IPS-20b (cell line): ENCODE measurements around the gene TTC39B.

Experiments
- H3K27ac ChIP-seq: one replicate; pipeline ENCODE4 v1.5.1; 2013; ENCODE audit warnings: low read length
- H3K27me3 ChIP-seq: 2 replicates; pipeline ENCODE4 v1.6.1; 2013; ENCODE audit warnings: mild to moderate bottlenecking, low read length, inconsistent platforms; ENCODE audit not compliant: insufficient read depth
- H3K36me3 ChIP-seq: 2 replicates; pipeline ENCODE4 v1.6.1; 2013; ENCODE audit warnings: low read depth, mild to moderate bottlenecking, inconsistent platforms, low read length, moderate library complexity; ENCODE audit not compliant: insufficient read depth
- H3K4me1 ChIP-seq: 2 replicates; pipeline ENCODE4 v1.6.1; 2013; ENCODE audit warnings: mild to moderate bottlenecking, control low read depth, inconsistent platforms, low read length, moderate library complexity; ENCODE audit not compliant: insufficient read depth
- H3K4me3 ChIP-seq: 2 replicates; pipeline ENCODE4 v1.5.1; 2013; ENCODE audit warnings: mild to moderate bottlenecking, low read length, inconsistent platforms
- H3K9ac ChIP-seq: 2 replicates; pipeline ENCODE4 v1.6.1; 2013; ENCODE audit warnings: low read depth, mild to moderate bottlenecking, inconsistent platforms, low read length, moderate library complexity
- H3K9me3 ChIP-seq: 2 replicates; pipeline ENCODE4 v1.6.1; 2013; ENCODE audit warnings: mild to moderate bottlenecking, low read depth, low read length, inconsistent platforms; ENCODE audit not compliant: insufficient read depth

TTC39B gene

DNA sequence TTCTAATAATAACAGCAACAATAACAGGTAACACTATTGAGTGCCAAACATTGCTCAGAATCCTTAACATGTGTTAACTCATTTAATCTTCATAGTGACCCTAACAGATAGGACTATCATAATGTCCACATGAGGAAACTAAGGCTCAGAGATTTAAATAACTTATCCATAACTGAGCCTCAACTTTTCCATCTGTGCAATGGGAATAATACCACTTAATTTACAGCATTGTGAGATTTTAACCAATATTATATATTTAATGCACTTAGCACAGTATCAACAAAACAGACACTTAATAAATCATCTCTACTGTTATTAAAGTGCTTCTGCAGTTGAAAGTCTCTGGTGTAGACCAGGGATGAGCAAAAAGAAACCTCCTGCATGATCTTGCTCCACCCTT lies 28.2 kb downstream of the TTC39B start:
- no peak overlapping the region for H3K27ac ChIP-seq
- no peaks in the 10 kb centered on the region for H3K27me3 ChIP-seq
- H3K4me3 ChIP-seq = no peak overlapping the region
- H3K4me1 ChIP-seq = peaks cover 11% of the 10 kb centered on the region
- no peak overlapping the region for H3K9ac ChIP-seq
- H3K9me3 ChIP-seq = no peaks in the 10 kb centered on the region
- no peaks in the 10 kb centered on the region for H3K36me3 ChIP-seq

DNA sequence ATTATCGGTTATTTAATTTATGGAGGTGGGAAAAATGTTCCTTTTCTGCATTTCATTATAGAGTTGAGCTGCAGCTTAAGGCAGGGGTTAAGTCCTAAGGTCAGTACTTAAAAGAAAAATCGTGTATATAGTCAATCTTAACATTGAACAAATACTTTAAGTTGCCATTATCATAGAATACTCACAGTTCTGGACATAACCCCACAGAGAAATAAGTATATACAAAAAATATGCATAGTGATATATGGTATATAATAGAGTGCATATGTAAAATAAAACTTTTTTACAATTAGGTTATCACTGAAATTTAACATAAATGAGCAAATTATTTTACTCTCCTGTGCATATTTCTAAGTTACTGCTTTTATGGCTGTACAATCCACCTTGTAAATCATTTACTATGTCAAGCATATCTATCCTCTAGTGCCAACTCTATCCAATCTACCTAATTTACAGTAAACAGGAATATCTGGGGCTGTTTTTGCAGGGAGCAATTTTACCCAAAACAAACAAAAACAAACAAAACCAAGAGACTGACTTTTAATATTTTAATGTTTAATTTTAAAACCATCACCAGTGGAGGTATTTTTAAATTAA lies 28.8 kb downstream of the TTC39B start:
- H3K4me1 ChIP-seq = peaks cover 15% of the 10 kb centered on the region
- H3K27ac ChIP-seq = no peak overlapping the region
- no peak overlapping the region for H3K4me3 ChIP-seq
- no peaks in the 10 kb centered on the region for H3K9me3 ChIP-seq
- H3K9ac ChIP-seq = no peak overlapping the region
- H3K27me3 ChIP-seq = no peaks in the 10 kb centered on the region
- no peaks in the 10 kb centered on the region for H3K36me3 ChIP-seq

- H3K27me3 ChIP-seq = no peaks in the 10 kb centered on the region
- H3K4me3 ChIP-seq = no peak overlapping the region
- no peaks in the 10 kb centered on the region for H3K9me3 ChIP-seq
- peaks cover 15% of the 10 kb centered on the region for H3K4me1 ChIP-seq
- H3K27ac ChIP-seq = no peak overlapping the region
- no peaks in the 10 kb centered on the region for H3K36me3 ChIP-seq
- no peak overlapping the region for H3K9ac ChIP-seq
These were observed 29.5 kb downstream of the TTC39B start for GRCh38 chr9:15277400-15278090.

- H3K27ac ChIP-seq = no peak overlapping the region
- no peak overlapping the region for H3K4me3 ChIP-seq
- no peaks in the 10 kb centered on the region for H3K27me3 ChIP-seq
- H3K4me1 ChIP-seq = peaks cover 15% of the 10 kb centered on the region
- H3K36me3 ChIP-seq = no peaks in the 10 kb centered on the region
- no peaks in the 10 kb centered on the region for H3K9me3 ChIP-seq
- no peak overlapping the region for H3K9ac ChIP-seq
These were observed 30.6 kb downstream of the TTC39B start for GRCh38 chr9:15276328-15276938.

DNA sequence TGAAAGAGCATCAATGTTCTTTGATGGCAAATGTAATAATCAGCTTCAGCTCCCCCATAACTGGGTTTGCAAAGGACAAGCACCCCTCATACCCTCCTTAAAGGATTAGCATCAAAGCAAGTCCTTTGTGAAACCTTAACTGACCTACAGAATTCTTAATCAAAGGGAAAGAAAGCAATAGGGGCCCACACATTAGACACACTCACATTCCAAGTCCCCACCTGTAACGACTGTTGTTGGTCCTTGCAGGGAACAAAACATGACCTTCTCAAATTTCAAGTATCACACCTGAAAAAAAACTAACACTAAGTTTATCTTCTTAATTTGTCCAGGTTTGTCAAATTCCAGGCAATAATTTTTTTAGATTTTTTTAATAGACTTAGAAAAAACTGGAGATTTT lies 32.6 kb downstream of the TTC39B start:
- Histone ChIP-seq H3K9me3 (no peaks in the 10 kb centered on the region), H3K36me3 (no peaks in the 10 kb centered on the region), H3K27ac (no peak overlapping the region), H3K4me3 (no peak overlapping the region), H3K4me1 (peaks cover 10% of the 10 kb centered on the region), H3K27me3 (no peaks in the 10 kb centered on the region), H3K9ac (no peak overlapping the region)

DNA sequence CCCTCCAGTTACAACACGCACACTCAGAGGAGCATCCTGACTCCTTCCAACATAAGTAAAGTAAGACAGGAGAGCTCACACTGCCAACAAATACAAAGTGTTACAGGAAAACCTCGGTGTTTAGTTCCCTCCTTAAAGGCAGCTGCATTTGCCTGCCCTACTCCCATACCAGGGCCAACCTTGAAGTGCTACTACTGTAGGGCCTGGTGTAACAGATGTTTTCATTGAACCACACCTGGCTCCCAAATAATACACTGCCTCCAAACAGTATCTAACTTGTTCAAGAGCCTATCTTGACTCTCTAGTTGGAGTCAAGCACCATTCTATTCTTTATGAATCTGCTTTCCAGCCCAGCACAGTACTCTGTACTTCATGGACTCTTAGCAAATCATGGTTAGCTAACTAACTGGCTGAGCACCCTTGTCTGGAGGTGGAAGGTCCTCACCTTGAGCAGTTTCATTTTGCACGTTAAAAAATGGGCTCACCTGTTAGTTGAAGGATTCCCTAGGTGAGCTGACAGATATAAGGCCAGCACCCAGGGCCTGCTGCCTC lies 34.6 kb downstream of the TTC39B start:
- Histone ChIP-seq H3K4me3 (no peak overlapping the region), H3K27me3 (no peaks in the 10 kb centered on the region), H3K27ac (no peak overlapping the region), H3K4me1 (peaks cover 10% of the 10 kb centered on the region), H3K9me3 (no peaks in the 10 kb centered on the region), H3K36me3 (no peaks in the 10 kb centered on the region), H3K9ac (no peak overlapping the region)

DNA sequence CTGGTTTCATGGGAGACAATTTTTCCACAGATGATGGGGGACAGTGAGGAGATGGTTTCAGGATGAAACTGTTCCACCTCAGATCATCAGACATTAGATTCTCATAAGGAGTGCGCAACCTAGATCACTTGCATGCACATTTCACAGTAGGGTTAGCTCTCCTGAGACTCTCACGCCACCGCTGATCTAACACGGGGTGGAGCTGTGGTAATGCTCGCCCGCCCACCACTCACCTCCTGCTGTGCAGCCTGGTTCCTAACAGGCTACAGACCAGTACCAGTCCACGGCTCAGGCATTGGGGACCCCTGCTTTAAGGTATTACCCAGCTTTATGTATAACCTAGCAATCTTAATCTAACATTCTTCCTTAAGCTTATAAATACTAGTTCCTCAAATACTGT lies 35.6 kb downstream of the TTC39B start:
- H3K36me3 ChIP-seq = no peaks in the 10 kb centered on the region
- H3K4me3 ChIP-seq = no peak overlapping the region
- no peak overlapping the region for H3K9ac ChIP-seq
- peaks cover 10% of the 10 kb centered on the region for H3K4me1 ChIP-seq
- H3K9me3 ChIP-seq = no peaks in the 10 kb centered on the region
- H3K27ac ChIP-seq = no peak overlapping the region
- no peaks in the 10 kb centered on the region for H3K27me3 ChIP-seq

GRCh38 chr9:15268782-15269181 lies 38.2 kb downstream of the TTC39B start:
- Histone ChIP-seq H3K27ac (no peak overlapping the region), H3K4me3 (no peak overlapping the region), H3K27me3 (no peaks in the 10 kb centered on the region), H3K9me3 (no peaks in the 10 kb centered on the region), H3K36me3 (no peaks in the 10 kb centered on the region), H3K4me1 (peaks cover 4% of the 10 kb centered on the region; the same call in 1 of the 2 replicates), H3K9ac (no peak overlapping the region)

- H3K27ac ChIP-seq = no peak overlapping the region
- H3K36me3 ChIP-seq = no peaks in the 10 kb centered on the region
- H3K4me1 ChIP-seq = no peaks in the 10 kb centered on the region
- H3K9ac ChIP-seq = no peak overlapping the region
- H3K4me3 ChIP-seq = no peak overlapping the region
- no peaks in the 10 kb centered on the region for H3K27me3 ChIP-seq
- H3K9me3 ChIP-seq = no peaks in the 10 kb centered on the region
These were observed 38.7 kb downstream of the TTC39B start for GRCh38 chr9:15268317-15268716.

- no peak overlapping the region for H3K4me3 ChIP-seq
- H3K27me3 ChIP-seq = no peaks in the 10 kb centered on the region
- H3K9ac ChIP-seq = no peak overlapping the region
- no peaks in the 10 kb centered on the region for H3K36me3 ChIP-seq
- H3K27ac ChIP-seq = no peak overlapping the region
- no peaks in the 10 kb centered on the region for H3K4me1 ChIP-seq
- no peaks in the 10 kb centered on the region for H3K9me3 ChIP-seq
These were observed 42.1 kb downstream of the TTC39B start for GRCh38 chr9:15264918-15265317.

DNA sequence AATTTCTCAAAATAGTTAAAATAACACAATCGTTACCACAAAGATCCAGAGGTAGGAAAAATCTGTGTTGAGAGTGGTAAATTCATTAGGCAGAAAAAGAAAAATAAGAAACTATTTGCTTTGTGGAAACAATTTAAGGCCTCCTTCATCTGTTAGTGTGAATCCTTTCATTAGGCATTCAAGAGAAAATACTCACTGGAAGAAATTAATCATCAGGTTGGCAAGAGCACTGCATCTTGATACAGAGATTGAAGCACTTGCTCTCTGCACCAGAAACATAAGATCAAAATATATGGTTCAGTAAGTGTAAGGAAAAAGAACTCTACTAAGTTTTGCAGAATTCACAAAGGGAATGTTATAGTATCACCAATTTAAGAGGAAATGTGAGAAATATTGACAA lies 44.4 kb downstream of the TTC39B start:
- no peak overlapping the region for H3K9ac ChIP-seq
- no peaks in the 10 kb centered on the region for H3K36me3 ChIP-seq
- H3K4me3 ChIP-seq = no peak overlapping the region
- no peaks in the 10 kb centered on the region for H3K27me3 ChIP-seq
- H3K9me3 ChIP-seq = no peaks in the 10 kb centered on the region
- no peak overlapping the region for H3K27ac ChIP-seq
- no peaks in the 10 kb centered on the region for H3K4me1 ChIP-seq

- Histone ChIP-seq H3K9ac (no peak overlapping the region), H3K4me3 (no peak overlapping the region), H3K27me3 (no peaks in the 10 kb centered on the region), H3K9me3 (no peaks in the 10 kb centered on the region), H3K27ac (no peak overlapping the region), H3K36me3 (no peaks in the 10 kb centered on the region), H3K4me1 (no peaks in the 10 kb centered on the region)
These were observed 50.6 kb downstream of the TTC39B start for GRCh38 chr9:15256426-15256825.
